Uterus (tissue), 2 donors: ENCODE measurements around the gene GPN2.

Experiments used
- CTCF ChIP-seq, 4 experiments: fragments of 200-600 bp in 2 of 4; fragments of 450-650 bp in 2 of 4; sonication (generic) in 2 of 4; IDR thresholded peaks; one replicate each; pipeline ENCODE4 v1.5.1; 2016 to 2019; ENCODE audit warnings: antibody characterized with exemption in 4 of 4, mild to moderate bottlenecking in 2 of 4, moderate library complexity in 1 of 4
- POLR2A ChIP-seq, 2 donors: fragments of 450-650 bp; IDR thresholded peaks; one replicate each; pipeline ENCODE4 v1.6.1; 2016; ENCODE audit warnings: antibody characterized with exemption in 2 of 2, mild to moderate bottlenecking in 1 of 2, moderate library complexity in 1 of 2

GRCh38 chr1:26831546-26832248 is 58.4 kb downstream of the GPN2 start:
- TF ChIP-seq CTCF (IDR thresholded peaks at IDR 0.05) (no peak), POLR2A (IDR thresholded peaks at IDR 0.05) (no peak)
